GM18873 (cell line): ENCODE data around the gene ADAM11.
"Not testable (repeated sequence)": the region's sequence is repeated elsewhere in the genome, so short reads cannot be mapped to it uniquely, and the experiment has no call there.

Source experiments
- ATAC-seq: cut with Tn5 transposase; IDR thresholded peaks from one replicate; pipeline ENCODE4 v1.9.1; 2021; ENCODE audit warnings: mild to moderate bottlenecking, moderate library complexity, moderate number of reproducible peaks; ENCODE audit not compliant: unreplicated experiment, low FRiP score

ADAM11 gene

GRCh38 chr17:44758414-44759085, at the start of gene ADAM11:
Gene ADAM11 (plus strand): TSS chr17:44758988. CDS start chr17:44759200, 212 bp downstream.
- ATAC-seq, result no peak

GRCh38 chr17:44719444-44719843, 39.3 kb upstream of the ADAM11 start:
- ATAC-seq, result no peak

- ATAC-seq, result no peak
Measured at GRCh38 chr17:44722254-44722653, 36.5 kb upstream of the ADAM11 start.

- not testable (repeated sequence) for ATAC-seq
Measured at GRCh38 chr17:44726121-44726520, 32.7 kb upstream of the ADAM11 start.

GRCh38 chr17:44733753-44734152, 25.0 kb upstream of the ADAM11 start:
- no peak for ATAC-seq

GRCh38 chr17:44734272-44734671, 24.5 kb upstream of the ADAM11 start:
- no peak for ATAC-seq

GRCh38 chr17:44736551-44737240, 22.1 kb upstream of the ADAM11 start:
- ATAC-seq, result no peak

- no peak for ATAC-seq
Measured at GRCh38 chr17:44738214-44738906, 20.4 kb upstream of the ADAM11 start.

- ATAC-seq, result no peak
Measured at GRCh38 chr17:44741316-44741715, 17.5 kb upstream of the ADAM11 start.

GRCh38 chr17:44745301-44745700, 13.5 kb upstream of the ADAM11 start:
- no peak for ATAC-seq

- not testable (repeated sequence) for ATAC-seq
Measured at GRCh38 chr17:44745738-44746137, 13.1 kb upstream of the ADAM11 start.

GRCh38 chr17:44747566-44747965, 11.2 kb upstream of the ADAM11 start:
- no peak for ATAC-seq

GRCh38 chr17:44749076-44749979, 9.5 kb upstream of the ADAM11 start:
- ATAC-seq, result no peak

- no peak for ATAC-seq
Measured at GRCh38 chr17:44749980-44750318, 8.8 kb upstream of the ADAM11 start.

- ATAC-seq, result no peak
Measured at GRCh38 chr17:44751331-44751730, 7.5 kb upstream of the ADAM11 start.

- ATAC-seq, result no peak
Measured at GRCh38 chr17:44751806-44752205, 7.0 kb upstream of the ADAM11 start.

GRCh38 chr17:44752953-44753861, 5.6 kb upstream of the ADAM11 start:
- ATAC-seq, result no peak

GRCh38 chr17:44754276-44754675, 4.5 kb upstream of the ADAM11 start:
- ATAC-seq, result no peak

- ATAC-seq, result not testable (repeated sequence)
Measured at GRCh38 chr17:44755180-44755579, 3.6 kb upstream of the ADAM11 start.
